C4-2B (cell line): ENCODE data around the gene RPS6KB2.

Source experiments
- H3K27ac ChIP-seq: fragments of 450-650 bp; 2 replicates; pipeline ENCODE4 v1.5.1; 2017
- CTCF ChIP-seq: fragments of 450-650 bp; conservative IDR thresholded peaks from 2 replicates; pipeline ENCODE4 v1.5.1; 2017; ENCODE audit warnings: mild to moderate bottlenecking
- ZFX ChIP-seq: fragments of 450-650 bp; IDR thresholded peaks from 2 replicates; pipeline ENCODE4 v1.6.1; 2017

RPS6KB2 gene

DNA sequence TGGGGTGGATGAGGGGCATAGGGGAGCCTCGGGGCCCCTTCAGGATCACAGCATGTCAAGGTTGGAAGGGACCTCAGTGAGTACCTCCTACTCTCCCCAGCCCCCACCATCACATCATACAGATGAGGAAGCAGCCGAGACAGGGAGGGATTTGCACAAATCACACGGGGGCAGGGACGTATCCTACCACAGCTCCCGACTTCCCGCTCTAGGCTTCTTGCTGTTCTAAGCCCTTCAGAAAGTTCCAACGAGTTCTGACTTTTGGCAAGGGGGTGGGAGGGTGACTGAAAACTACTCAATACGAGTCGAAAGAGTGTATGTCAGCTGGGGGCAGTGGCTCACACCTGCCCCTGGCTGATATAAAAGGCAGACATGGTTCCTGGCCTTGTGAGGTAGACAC, 41.2 kb upstream of the RPS6KB2 start:
- H3K27ac ChIP-seq = no peak overlapping the region
- TF ChIP-seq ZFX (no peak), CTCF (no peak)

DNA sequence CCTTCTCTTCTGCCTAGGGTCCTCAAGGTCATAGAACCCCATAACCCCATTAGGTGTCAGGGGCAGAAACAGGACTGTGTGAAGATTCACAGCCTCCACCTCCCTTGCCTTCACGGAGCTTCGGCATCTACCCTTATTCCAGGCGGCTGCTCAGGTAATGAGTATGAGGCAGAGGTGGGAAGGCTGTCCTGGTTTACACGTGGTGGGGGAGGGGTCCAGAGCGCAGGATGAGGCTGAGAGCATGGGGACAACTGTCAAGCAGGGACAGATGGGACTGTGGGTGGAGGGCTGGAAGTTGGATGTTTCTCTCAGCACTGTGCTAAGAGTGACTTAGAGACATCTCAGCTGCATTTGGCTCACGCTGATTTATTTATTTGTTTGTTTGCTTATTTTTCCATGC, 40.8 kb upstream of the RPS6KB2 start:
- TF ChIP-seq CTCF = no peak
- TF ChIP-seq ZFX = no peak
- no peak overlapping the region for H3K27ac ChIP-seq

- no peak overlapping the region for H3K27ac ChIP-seq
- TF ChIP-seq CTCF (no peak; the same call in 1 of the 2 replicates), ZFX (no peak)
Observed at GRCh38 chr11:67389477-67389876, 38.8 kb upstream of the RPS6KB2 start.

DNA sequence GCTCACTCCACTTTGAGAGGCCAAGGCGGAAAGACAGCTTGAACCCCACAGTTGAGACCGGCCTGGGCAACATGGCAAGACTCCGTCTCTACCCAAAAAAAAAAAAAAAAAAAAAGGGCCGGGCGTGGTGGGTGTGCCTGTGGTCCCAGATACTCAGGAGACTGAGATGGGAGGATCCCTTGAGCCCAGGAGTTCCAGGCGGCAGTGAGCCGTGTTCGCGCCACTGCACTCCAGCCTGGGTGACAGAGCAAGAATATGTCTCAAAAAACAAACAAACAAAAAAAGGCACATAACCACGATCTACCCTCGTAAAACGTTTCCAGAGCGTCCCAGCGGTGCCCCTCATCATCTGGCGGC, 37.4 kb upstream of the RPS6KB2 start:
- peak overlapping the region; percentile 93 for H3K27ac ChIP-seq
- no peak for TF ChIP-seq CTCF

- TF ChIP-seq CTCF = no peak
- TF ChIP-seq ZFX = peak; percentile 83; the same call in 1 of the 2 replicates
Observed at GRCh38 chr11:67391304-67392182, 36.8 kb upstream of the RPS6KB2 start, which contains the start of gene RAD9A. RAD9A (plus strand) TSS chr11:67391986; CDS start chr11:67392045, 59 bp downstream.

GRCh38 chr11:67392183-67392715, 36.0 kb upstream of the RPS6KB2 start:
- peak overlapping the region; percentile 93 for H3K27ac ChIP-seq
- no peak for TF ChIP-seq CTCF
- no peak for TF ChIP-seq ZFX

More at GRCh38 chr11:67391304-67392182, 36.8 kb upstream of the RPS6KB2 start, which contains the start of gene RAD9A:
- H3K27ac ChIP-seq = peak within 1 kb of the TSS; percentile 93

GRCh38 chr11:67393437-67393836, 34.9 kb upstream of the RPS6KB2 start:
- H3K27ac ChIP-seq = no peak overlapping the region
- no peak for TF ChIP-seq ZFX
- no peak for TF ChIP-seq CTCF
